Ovary (tissue), 9 donors: ENCODE data around the gene HIVEP1. TPM values are rescaled to one million over a fixed set of nuclear protein-coding genes. Genes with fewer than 3 reads are reported as not detected.

Experiments
- DNase-seq, 5 donors: peaks; one replicate each; pipeline ENCODE4 v3.0.0-alpha.2; 2019 to 2020
- H3K27ac ChIP-seq, 2 donors: fragments of 200-600 bp; one replicate each; pipeline versions ENCODE4 v1.5.1 to v1.8.0; 2019 to 2022
- H3K27me3 ChIP-seq: fragments of 200-600 bp; one replicate; pipeline ENCODE4 v1.8.0; 2022
- H3K36me3 ChIP-seq: fragments of 200-600 bp; sonication (generic); one replicate; pipeline ENCODE4 v1.5.1; 2019
- H3K4me1 ChIP-seq: one replicate; pipeline ENCODE4 v1.8.1; 2013; ENCODE audit warnings: mild to moderate bottlenecking, moderate library complexity; ENCODE audit not compliant: insufficient read depth
- H3K4me3 ChIP-seq: fragments of 200-600 bp; sonication (generic); one replicate; pipeline ENCODE4 v1.5.1; 2017
- H3K9me3 ChIP-seq, 2 donors: fragments of 200-600 bp in 1 of 2; sonication (generic) in 1 of 2; one replicate each; pipeline versions ENCODE4 v1.5.1 to v1.8.1; 2013 to 2019; ENCODE audit warnings: mild to moderate bottlenecking in 1 of 2, moderate library complexity in 1 of 2
- EP300 ChIP-seq: sonication (generic); formaldehyde crosslinking; IDR thresholded peaks from one replicate; pipeline ENCODE4 v1.6.1; 2017; ENCODE audit warnings: antibody characterized with exemption
- POLR2A ChIP-seq: fragments of 450-650 bp; IDR thresholded peaks from one replicate; pipeline ENCODE4 v1.6.1; 2017; ENCODE audit warnings: antibody characterized with exemption, mild to moderate bottlenecking, moderate library complexity
- WGBS, 3 donors: extraction: QIAGEN DNeasy Blood & Tissue Kit in 1 of 3; methylation state at CpG; one replicate each; pipeline versions ENCODE4 v1.1.5 to v1.1.7; 2013 to 2017; 5-methylcytosine and 5-hydroxymethylcytosine counted together
- intact Hi-C, 4 donors: fragments of 100-400 bp; cut with DNase I; formaldehyde crosslinking; loops; one replicate each; pipeline versions ENCODE4 v1.11.0 to v1.15.1; 2022 to 2023
- polyA plus RNA-seq, 2 donors: library from polyadenylated mRNA; stranded (reverse); fragments of 200-250 nt in 1 of 2; fragments of 350-450 nt in 1 of 2; fragmentation: Illumina TruSeq in 1 of 2; extraction: RNeasy Lipid Tissue Mini Kit (QIAGEN cat#74804) in 1 of 2; gene quantifications; one replicate each; pipeline ENCODE4 v1.2.3, GENCODE V29; 2013 to 2014
- total RNA-seq, 7 donors: library from RNA; depleted of rRNA in 2 of 7; stranded (reverse); fragments of >200 nt in 2 of 7; fragmentation: NEBNext Ultra II Directional in 3 of 7; extraction: Animal tissue kit (Norgen Biotek cat#: 25700) in 3 of 7; gene quantifications; one replicate each; pipeline versions ENCODE4 v1.1.0 to v1.2.4, GENCODE V29; 2016 to 2023
- TF ChIP-seq, protein P1 (sequence below), 3 donors: fragments of 450-650 bp in 2 of 3; fragments of 200-600 bp in 1 of 3; IDR thresholded peaks; one replicate each; pipeline versions ENCODE4 v1.5.1 to v1.8.0; 2016 to 2022; ENCODE audit warnings: antibody characterized with exemption in 3 of 3, mild to moderate bottlenecking in 1 of 3
- donor health status: DM: no; HTN: no; CAD: no; lungs with moderate emphysema.
- donor health status: DM: no; HTN: no; CAD: no.
- donor health status: Bipolar disorder and iron deficiency.
- donor health status: DM: yes; HTN: yes; CAD: no.
- donor health status: DM: no; HTN: no; CAD: no.
- donor health status: DM: yes; HTN: yes; CAD: no.

HIVEP1 gene
- total and polyA plus RNA-seq, 9 donors, result 11.9 to 45.0 (median 27.0) TPM

DNA sequence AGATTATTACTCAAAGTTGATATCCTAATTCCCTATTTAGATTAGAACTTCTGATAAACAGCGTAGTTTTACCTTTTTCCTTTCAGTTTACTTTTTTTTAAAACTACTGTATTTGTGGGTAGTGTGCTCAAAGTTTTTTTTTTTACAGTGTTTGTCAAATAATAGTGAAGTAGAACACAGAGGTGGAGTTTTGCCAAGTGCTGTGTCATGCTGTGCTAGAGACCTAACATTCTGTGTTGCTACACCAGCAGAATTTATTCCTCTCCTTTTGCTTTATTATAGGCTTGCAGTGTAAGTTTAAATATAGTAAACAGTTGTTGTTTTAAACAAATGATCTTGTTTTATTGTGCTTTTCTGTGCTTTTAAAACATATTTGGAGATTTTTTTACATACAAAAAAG is 125.4 kb downstream of the HIVEP1 start:
- no peaks in the 10 kb centered on the region for H3K4me1 ChIP-seq
- TF ChIP-seq, protein P1, sequence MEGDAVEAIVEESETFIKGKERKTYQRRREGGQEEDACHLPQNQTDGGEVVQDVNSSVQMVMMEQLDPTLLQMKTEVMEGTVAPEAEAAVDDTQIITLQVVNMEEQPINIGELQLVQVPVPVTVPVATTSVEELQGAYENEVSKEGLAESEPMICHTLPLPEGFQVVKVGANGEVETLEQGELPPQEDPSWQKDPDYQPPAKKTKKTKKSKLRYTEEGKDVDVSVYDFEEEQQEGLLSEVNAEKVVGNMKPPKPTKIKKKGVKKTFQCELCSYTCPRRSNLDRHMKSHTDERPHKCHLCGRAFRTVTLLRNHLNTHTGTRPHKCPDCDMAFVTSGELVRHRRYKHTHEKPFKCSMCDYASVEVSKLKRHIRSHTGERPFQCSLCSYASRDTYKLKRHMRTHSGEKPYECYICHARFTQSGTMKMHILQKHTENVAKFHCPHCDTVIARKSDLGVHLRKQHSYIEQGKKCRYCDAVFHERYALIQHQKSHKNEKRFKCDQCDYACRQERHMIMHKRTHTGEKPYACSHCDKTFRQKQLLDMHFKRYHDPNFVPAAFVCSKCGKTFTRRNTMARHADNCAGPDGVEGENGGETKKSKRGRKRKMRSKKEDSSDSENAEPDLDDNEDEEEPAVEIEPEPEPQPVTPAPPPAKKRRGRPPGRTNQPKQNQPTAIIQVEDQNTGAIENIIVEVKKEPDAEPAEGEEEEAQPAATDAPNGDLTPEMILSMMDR (IDR thresholded peaks at IDR 0.05), result no peak
- TF ChIP-seq POLR2A (no peak), EP300 (no peak)
- no peaks in the 10 kb centered on the region for H3K27me3 ChIP-seq
- intact Hi-C loops, result no loop called here
- no peak overlapping the region for H3K4me3 ChIP-seq
- WGBS, 3 donors, result 78 to 86% (median 84%) methylated on average over 1 of the region's 1 CpG
- no peak overlapping the region for H3K27ac ChIP-seq
- DNase-seq, result peak in 4 of 5 donors; percentile 28 to 64 (median 49)
- no peaks in the 10 kb centered on the region for H3K9me3 ChIP-seq
- H3K36me3 ChIP-seq, result no peaks in the 10 kb centered on the region

DNA sequence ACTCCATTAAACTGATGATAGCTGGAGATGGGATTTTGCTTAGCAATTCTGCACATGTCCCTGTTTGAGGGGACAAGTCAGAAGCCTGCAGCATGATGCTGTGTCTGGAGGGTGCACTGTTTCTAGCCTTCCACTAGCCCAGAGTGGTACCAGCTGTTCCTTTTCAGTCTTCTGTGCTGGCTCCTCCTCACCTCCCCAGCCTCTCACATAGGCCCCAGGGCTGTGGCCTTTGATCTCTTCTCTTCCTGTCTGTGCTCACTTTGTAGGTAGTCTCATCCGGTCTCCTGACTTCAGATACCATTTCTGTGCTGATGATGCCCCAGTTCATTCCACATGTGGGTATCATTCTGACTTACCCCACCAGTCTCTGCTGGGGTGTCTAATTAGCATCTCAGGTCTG is 126.3 kb downstream of the HIVEP1 start:
- TF ChIP-seq, protein P1 (IDR thresholded peaks at IDR 0.05), result no peak
- TF ChIP-seq POLR2A (no peak), EP300 (no peak)
- 93 to 98% (median 95%) methylated on average over 1 of the region's 1 CpG for WGBS, 3 donors

DNA sequence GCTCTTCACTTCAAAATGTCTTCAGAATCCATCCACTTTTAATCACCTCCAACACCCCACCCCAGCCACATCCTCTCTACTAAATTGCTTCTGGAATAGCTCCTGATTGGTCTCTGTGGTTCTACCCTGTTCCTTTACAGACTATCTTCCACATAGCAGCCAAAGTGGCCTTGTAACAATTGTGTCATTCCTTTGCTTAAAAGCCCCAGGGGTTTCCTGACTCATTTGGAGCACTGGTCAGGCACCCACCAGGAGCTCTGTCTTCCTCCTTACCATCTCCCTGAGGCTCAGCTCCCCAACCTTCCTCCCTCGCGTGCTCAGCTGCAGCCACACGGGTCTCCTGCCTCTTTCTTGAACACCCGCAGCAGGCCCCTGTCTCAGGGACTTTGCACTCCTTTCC is 126.8 kb downstream of the HIVEP1 start:
- Histone ChIP-seq H3K27ac (no peak overlapping the region), H3K36me3 (no peaks in the 10 kb centered on the region), H3K9me3 (no peaks in the 10 kb centered on the region), H3K4me3 (no peak overlapping the region), H3K27me3 (no peaks in the 10 kb centered on the region), H3K4me1 (no peaks in the 10 kb centered on the region)
- TF ChIP-seq EP300, result no peak
- no peak for TF ChIP-seq POLR2A
- TF ChIP-seq, protein P1 (IDR thresholded peaks at IDR 0.05), result no peak
- DNase-seq, result no peak
- WGBS, 3 donors, result 99 to 100% (median 99%) methylated on average over 4 of the region's 4 CpGs
- intact Hi-C loops, result no loop called here

More for the DNA sequence above, 126.3 kb downstream of the HIVEP1 start:
- Histone ChIP-seq H3K36me3 (no peaks in the 10 kb centered on the region), H3K4me1 (no peaks in the 10 kb centered on the region), H3K9me3 (no peaks in the 10 kb centered on the region), H3K27me3 (no peaks in the 10 kb centered on the region), H3K4me3 (no peak overlapping the region), H3K27ac (no peak overlapping the region)
- intact Hi-C loops, result no loop called here
- DNase-seq, result no peak

DNA sequence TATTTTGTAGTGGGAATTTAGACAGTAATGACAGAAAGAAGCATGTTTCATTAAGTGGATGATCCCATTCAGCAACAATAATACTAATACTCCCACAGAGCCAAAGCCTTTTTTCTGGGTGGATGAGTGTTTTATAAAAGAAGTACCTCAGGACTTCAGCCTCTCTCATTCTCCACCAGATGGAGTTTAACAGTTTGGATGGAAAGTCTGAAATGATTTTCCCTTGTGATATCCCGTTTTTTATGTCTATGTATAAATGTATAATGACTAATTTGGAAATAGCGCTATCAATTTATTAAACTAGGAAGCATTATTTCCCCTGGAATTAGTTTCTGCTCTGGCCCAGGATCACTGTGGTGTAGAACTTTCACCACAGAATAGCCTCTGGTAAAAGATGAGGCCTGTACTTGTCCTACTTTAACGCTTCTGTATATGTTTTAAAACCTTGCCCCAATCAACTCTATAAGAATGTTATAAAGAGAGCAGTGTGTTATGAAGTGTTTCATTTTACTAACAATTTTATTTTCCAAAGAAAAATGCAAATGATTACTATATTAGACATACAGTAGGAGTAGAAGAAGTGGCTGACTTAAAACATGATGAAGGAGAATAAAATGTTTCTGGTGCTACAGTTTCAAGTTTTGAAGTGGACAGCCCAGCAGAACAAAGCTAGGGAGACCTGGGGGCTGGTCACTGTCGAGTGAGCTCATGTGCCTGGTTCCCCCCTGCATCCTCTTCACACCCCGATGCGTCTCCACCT is 135.6 kb downstream of the HIVEP1 start:
- no peak for DNase-seq
- no peak overlapping the region for H3K27ac ChIP-seq
- H3K4me3 ChIP-seq, result no peak overlapping the region
- peaks cover 2% of the 10 kb centered on the region for H3K4me1 ChIP-seq
- 79 to 88% (median 84%) methylated on average over 6 of the region's 6 CpGs for WGBS, 3 donors
- no peaks in the 10 kb centered on the region for H3K36me3 ChIP-seq
- H3K9me3 ChIP-seq, result no peaks in the 10 kb centered on the region
- no peaks in the 10 kb centered on the region for H3K27me3 ChIP-seq
- intact Hi-C loops, result no loop called here
- TF ChIP-seq POLR2A (no peak), EP300 (no peak)
- TF ChIP-seq, protein P1 (IDR thresholded peaks at IDR 0.05), result no peak
